Fibroblast of the conjunctiva (primary cell): ENCODE results near the gene YAE1.
"Not testable (repeated sequence)": the region's sequence is repeated elsewhere in the genome, so short reads cannot be mapped to it uniquely, and the experiment has no call there.

Experiments used
- DNase-seq: peaks from one replicate; pipeline ENCODE4 v3.0.0-alpha.2; 2010; ENCODE audit warnings: low read depth

The YAE1 gene, protein sequence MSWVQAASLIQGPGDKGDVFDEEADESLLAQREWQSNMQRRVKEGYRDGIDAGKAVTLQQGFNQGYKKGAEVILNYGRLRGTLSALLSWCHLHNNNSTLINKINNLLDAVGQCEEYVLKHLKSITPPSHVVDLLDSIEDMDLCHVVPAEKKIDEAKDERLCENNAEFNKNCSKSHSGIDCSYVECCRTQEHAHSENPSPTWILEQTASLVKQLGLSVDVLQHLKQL

GRCh38 chr7:39566023-39566921, at the start of gene YAE1:
Gene YAE1, plus strand, starts transcription at chr7:39566404. Its CDS starts 15 bp downstream, at chr7:39566419.
- peak; percentile 56 for DNase-seq

DNA sequence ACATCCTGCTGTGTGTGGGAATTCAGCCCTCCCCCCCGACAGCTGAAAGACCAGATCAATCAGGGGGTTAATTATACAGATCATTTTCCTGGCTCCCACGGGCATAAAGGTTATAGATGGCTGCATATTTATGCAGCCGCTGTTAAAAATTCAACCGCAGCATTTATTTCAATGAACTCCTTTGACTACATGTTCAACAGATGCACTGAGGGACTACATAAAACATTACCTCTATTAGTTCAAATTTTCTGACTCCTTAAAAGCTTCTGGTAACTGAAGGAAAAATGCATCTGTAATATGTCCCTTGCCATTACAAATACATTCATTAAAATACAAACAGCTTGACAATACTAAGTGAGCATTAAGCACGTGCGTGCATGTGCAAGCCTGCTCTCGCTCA, 49.7 kb upstream of the YAE1 start:
- no peak for DNase-seq

DNA sequence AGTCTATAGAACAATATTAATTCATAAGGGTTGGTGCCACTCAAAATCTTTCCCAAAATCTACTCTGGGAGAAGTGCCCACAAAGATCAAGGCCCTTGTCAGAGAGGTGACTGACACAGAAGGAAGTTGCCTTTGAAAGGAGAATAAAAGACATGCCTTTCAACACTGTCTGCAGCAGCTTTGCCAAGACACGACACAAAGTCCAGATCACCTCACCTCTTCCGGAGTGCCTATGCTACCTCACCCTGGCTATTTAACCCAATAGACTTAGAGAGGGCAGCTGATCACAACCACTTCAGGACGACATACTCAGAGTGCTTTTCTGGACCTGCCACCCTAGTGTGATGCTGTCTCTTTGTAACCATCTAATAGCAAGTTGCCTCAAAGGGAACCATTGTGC, 49.0 kb upstream of the YAE1 start:
- DNase-seq, result no peak

GRCh38 chr7:39525926-39526325, 40.3 kb upstream of the YAE1 start:
- DNase-seq, result no peak

GRCh38 chr7:39526666-39527065, 39.5 kb upstream of the YAE1 start:
- no peak for DNase-seq

DNA sequence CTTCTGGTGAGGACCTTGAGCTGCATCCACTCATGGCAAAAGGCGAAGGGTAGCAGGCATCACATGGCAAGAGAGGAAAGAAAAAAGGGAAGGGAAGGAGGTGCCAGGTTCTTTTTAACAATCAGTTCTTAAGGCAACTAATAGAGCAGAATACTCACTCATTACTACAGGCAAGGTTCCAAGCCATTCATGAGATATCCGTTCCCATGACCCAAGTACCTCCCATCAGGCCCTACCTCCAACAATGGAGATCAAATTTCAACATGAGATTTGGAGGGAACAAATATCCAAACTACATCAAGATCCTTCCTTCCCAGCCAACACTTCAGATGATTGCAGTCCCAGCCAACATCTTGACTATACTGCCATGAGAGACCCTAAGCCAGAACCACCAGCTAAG, 38.9 kb upstream of the YAE1 start:
- no peak for DNase-seq

DNA sequence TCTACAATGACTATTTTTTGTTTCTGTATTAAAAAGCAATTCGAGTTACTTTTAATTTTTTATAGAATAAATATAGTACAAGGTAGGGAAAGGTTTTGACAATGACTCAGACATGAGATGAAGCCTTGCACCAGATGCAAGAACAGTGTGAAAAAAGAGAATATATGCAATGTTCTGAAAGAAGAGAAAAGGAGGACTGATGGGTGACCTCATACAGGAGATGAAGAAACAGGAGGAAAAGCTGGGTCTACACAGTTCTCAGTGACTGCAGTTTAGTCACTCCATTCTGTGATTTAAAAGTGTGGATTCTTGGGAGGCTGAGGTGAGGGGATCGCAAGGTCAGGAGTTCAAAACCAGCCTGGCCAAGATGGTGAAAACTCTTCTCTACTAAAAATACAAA, 38.3 kb upstream of the YAE1 start:
- no peak for DNase-seq

GRCh38 chr7:39528849-39529248, 37.4 kb upstream of the YAE1 start:
- no peak for DNase-seq

- DNase-seq, result no peak
These were observed 36.6 kb upstream of the YAE1 start for GRCh38 chr7:39529582-39529981.

DNA sequence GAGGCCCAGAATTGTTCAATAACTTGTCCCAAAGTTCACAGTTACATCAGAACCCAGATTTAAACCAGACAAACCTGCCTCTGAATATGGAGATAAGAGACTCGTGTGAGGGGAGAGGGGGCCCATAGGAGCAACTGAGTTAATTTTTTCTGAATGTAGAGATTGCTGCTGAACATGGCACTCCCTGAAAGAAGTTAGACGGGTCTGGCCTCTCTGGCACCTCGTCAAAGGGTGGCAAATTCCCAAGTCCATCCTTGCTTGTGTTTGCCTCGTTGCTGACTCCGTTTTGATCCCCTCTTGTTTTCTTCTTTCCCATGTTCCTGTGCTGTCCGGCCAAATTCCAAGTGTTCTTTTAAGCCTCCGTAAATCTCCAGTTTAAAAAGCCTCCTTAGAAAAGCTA, 35.2 kb upstream of the YAE1 start:
- DNase-seq, result no peak

DNA sequence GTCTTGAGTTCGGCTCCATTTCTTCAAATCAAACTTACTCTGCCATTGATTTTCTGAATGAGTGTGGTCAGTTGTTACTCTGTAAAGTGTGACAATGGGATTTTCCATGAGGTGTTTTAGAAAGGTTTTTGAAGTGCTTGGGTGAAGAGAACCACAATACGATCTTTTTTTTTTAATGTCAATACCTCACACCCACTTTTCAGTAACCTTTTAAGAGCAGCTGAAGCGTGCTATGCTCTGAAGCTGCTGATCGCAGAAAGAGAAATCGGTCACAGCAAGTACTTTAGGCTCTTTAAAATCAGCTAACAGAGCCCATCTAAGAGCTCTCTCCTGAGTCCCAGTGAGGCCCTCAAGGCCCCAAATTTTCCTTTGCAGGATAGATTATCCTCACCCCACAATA, 34.4 kb upstream of the YAE1 start:
- DNase-seq, result no peak

- DNase-seq, result no peak
These were observed 33.4 kb upstream of the YAE1 start for GRCh38 chr7:39532832-39533231.

DNA sequence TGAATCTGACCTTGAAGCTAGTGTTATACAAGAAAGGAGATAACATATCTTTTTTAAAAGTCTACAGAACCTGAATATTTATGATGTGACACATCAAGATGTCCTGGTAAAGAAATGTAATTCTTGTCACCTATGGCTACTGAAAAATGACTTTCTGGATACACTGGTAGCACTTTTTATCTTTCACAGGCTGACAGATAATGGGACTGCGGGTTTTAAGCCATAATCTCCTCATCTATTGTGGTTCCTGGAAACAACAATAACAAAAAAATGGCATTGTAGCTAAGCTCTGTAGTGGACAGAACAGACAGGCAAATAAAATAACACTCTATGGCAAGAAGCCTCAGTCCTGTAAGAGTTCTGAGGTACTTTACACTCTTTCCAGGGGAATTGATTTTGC, 31.6 kb upstream of the YAE1 start:
- DNase-seq, result no peak

- no peak for DNase-seq
These were observed 31.1 kb upstream of the YAE1 start for GRCh38 chr7:39535064-39535463.

DNA sequence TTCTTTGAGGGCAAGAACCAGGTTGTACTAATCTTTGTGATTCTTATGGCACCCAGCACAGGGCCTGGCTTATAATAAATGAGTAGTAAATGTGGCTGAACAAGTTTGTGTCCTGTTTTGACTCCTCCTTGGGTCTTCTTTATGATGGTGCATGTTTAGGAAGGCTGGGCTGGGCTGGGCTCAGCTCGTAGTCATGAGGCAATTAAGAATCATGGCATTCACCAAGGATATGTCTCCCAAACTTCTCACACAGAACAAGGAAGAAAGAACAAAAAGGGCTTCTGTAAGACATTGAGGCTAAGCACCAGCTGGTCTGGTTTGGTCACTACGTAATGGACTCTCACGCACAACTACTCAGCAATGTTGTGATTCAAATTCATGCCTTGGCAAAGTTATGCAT, 30.5 kb upstream of the YAE1 start:
- DNase-seq, result no peak

DNA sequence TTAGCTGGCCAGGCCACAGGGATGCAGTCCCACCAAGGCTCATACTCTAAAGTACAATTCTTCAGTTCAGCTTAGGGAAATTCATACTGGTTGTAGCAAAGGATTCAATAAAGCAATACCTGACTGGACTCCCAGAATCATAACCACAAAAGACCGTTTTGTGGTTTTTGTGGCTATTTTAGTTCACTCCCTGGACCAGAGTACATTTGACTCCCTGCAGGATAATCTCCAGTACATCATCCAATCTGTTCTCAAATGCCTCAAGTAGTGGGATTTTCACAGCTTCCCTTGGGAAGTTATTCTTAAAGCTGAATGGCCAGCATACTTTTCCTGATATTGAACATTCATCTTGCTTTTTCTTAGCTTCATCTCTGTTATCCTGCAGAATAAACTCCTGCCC, 29.3 kb upstream of the YAE1 start:
- DNase-seq, result no peak

GRCh38 chr7:39539816-39540215, 26.4 kb upstream of the YAE1 start:
- no peak for DNase-seq

DNA sequence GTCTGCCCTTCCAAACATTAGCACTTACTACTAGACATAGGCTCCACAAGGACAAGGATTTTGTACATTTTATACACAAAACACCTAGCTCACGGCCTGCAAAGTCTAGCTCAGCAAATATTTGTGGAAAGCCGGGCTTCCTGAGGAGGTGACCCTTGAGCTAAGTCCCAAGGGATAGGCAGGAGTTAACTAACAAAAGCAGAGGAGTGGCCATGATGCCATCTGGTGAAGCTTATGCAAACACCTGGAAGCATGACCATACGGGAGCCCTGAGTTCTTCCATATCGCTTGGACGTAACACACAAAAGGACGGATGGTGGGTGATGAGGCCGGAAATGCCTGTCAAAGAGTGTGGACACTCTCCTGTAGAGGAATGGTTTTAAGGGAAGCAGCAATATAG, 25.9 kb upstream of the YAE1 start:
- DNase-seq, result no peak

- DNase-seq, result no peak
These were observed 24.7 kb upstream of the YAE1 start for GRCh38 chr7:39541511-39541910.

GRCh38 chr7:39544774-39545173, 21.4 kb upstream of the YAE1 start:
- not testable (repeated sequence) for DNase-seq

- no peak for DNase-seq
These were observed 18.9 kb upstream of the YAE1 start for GRCh38 chr7:39547336-39547735.

DNA sequence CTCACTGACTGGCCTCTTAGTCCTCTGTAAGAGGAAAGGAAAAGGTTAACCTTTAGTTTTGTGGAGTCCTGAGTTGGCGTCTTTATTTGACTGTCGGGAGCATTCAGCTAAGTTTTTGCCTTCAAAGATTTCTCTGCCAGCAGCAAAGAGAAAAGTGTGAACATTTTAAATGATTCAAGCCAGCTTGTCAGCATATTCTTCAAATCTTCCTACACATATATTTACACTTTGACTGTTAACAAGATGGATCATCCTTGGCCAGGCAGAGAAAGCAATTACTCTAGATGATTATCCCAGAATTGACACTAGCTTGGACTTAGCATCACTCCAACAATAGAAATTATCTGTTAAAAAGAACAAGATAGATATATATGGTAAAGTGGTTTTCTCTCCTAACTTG, 15.8 kb upstream of the YAE1 start:
- DNase-seq, result no peak

DNA sequence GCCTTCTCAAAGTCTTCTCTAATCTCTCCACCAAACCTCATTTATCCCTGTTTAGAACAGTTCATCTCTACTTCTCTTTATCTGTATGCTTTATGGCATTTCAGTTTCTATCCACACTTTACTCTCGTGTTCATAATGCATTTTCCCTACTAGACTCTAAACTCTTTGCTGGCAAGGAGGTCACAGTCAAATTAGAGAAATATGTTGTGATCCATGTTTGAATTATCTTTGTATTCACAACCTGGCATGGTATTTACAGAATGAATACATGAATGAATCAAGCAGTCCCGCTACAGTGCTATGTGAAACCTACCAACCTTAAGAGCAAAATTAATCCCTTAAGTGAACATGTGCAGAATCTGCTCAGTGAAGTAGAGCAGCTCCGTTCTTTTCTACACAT, 12.8 kb upstream of the YAE1 start:
- no peak for DNase-seq
